ENCODE results near the gene LILRA2. TPM values are rescaled to one million over a fixed set of nuclear protein-coding genes. Genes with fewer than 3 reads are reported as not detected.

Gene LILRA2
- total and polyA plus RNA-seq, 10 of the 15 experiments (the other 5 are each of a cell fraction or from before 2014, with no cell fraction given) = 0.16 to 1.8 (median 0.43) TPM

GRCh38 chr19:54556194-54556593, 17.4 kb upstream of the LILRA2 start (continued):
- TF ChIP-seq TCF12 (IDR thresholded peaks at IDR 0.05; ENCODE audit: low read depth, low read length) = peak; percentile 68; the same call in 1 of the 2 replicates
- no peak for TF ChIP-seq ATF7 (IDR thresholded peaks at IDR 0.05; ENCODE audit: low read depth)

- H3K27me3 ChIP-seq (replicated peaks in 1 of 2; ENCODE audit: control insufficient read depth in 2 of 2, insufficient read depth in 2 of 2, low read length in 1 of 2) = no peaks in the 10 kb centered on the region; a peak in 1 of 4 replicates
- intact Hi-C loops (cut with micrococcal nuclease; ENCODE audit: unreplicated experiment) (no loop called here), in situ Hi-C loops (cut with MboI) (no loop called here)
- CTCF ChIA-PET = interaction anchor here (0.8 to 1.2 kb wide), 3 partner anchors 69 to 116 kb away, joined by 3 to 5 read pairs (median 4); no protein-coding TSS in a partner anchor
- H4K20me1 ChIP-seq (ENCODE audit: control insufficient read depth, insufficient read depth) = no peaks in the 10 kb centered on the region
- SMC1A ChIA-PET (ENCODE audit: uncharacterized antibody, unreplicated experiment) = interaction anchor here (1.1 to 1.7 kb wide), 6 partner anchors 12 to 68 kb away, joined by 3 to 6 read pairs (median 4); no protein-coding TSS in a partner anchor
- POLR2A ChIA-PET = no interaction called here
- H3K27ac ChIP-seq (ENCODE audit: control insufficient read depth, insufficient read depth) = no peak overlapping the region
- no peak overlapping the region for H3K4me2 ChIP-seq (ENCODE audit: control insufficient read depth, insufficient read depth)
- H2AFZ ChIP-seq (ENCODE audit: control insufficient read depth, low read depth, low read length) = no peak overlapping the region
- ATAC-seq = no peak
- no peaks in the 10 kb centered on the region for H3K9me3 ChIP-seq (replicated peaks; ENCODE audit: control insufficient read depth, insufficient read depth, low read length)
- no peaks in the 10 kb centered on the region for H3K36me3 ChIP-seq (ENCODE audit: control insufficient read depth in 2 of 2, insufficient read depth in 2 of 2, low read length in 1 of 2)
- no peak for FAIRE-seq
- H3K4me1 ChIP-seq (ENCODE audit: control insufficient read depth, insufficient read depth, low read length) = peaks cover 8% of the 10 kb centered on the region; the same call in 1 of the 2 replicates
- no peak overlapping the region for H3K9ac ChIP-seq (ENCODE audit: control insufficient read depth, insufficient read depth, low read length)
- no peaks in the 10 kb centered on the region for H3K79me2 ChIP-seq (ENCODE audit: control insufficient read depth, insufficient read depth, low read length)
- peak; percentile 77 for TF ChIP-seq REST (IDR thresholded peaks at IDR 0.05; ENCODE audit: low read depth, low read length)
- TF ChIP-seq IKZF1 (conservative IDR thresholded peaks at IDR 0.05) = no peak
- no peak overlapping the region for H3K4me3 ChIP-seq
- no peak for DNase-seq (ENCODE audit: low read depth, low spot score)
- BruUV-seq (replicated peaks) = no TSS peak
- WGBS (ENCODE audit: insufficient coverage, insufficient replicate concordance, low lambda C conversion rate, missing lambda C conversion rate) = 46% methylated on average over 3 of the region's 3 CpGs
- RAD21 ChIA-PET (ENCODE audit: unreplicated experiment) = interaction anchor here (1.0 kb wide), 1 partner anchor 15 kb away, joined by 3 read pairs; no protein-coding TSS in a partner anchor
These were observed 15.3 kb upstream of the LILRA2 start for GRCh38 chr19:54558339-54558738.

All from GM12878 (cell line).